ENCODE results near the gene ALS2CL. TPM values are rescaled to one million over a fixed set of nuclear protein-coding genes. Genes with fewer than 3 reads are reported as not detected.

The ALS2CL gene
- total RNA-seq, 6 experiments from 2014 or later: 1.7 to 3.9 (median 2.4) TPM

DNA sequence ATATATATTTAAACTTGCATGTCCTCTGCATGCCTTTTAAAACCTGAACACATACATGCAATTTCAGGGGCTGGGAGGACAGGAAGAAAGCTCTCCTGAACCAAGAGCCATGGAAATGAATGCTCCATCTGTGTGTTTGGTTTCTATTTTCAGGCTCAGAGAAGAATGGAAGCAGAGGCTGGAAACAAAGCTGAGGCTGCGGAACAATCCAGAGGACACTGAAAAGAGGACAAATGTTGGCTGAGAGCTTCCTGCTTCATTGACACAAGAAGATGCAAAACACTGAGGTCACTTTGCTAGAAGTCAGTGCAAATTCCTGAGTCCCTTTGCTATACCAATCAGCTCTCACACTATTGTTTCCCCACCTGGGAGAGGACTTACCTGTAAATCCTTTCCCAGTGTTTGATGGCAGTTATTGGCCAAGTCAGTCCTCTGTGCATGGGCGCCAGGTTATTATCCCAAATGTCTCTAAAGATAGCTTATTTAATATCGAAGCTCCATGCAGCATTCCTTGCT, 68.4 kb downstream of the ALS2CL start:
- Mint-ChIP-seq H3K4me1 (ENCODE audit: low read depth) (peaks cover 9% of the 10 kb centered on the region), H3K36me3 (ENCODE audit: low read depth) (no peaks in the 10 kb centered on the region), H3K27me3 (ENCODE audit: insufficient read depth) (peaks cover 37% of the 10 kb centered on the region), H3K27ac (no peak overlapping the region), H3K4me3 (no peak overlapping the region), H3K9me3 (no peaks in the 10 kb centered on the region)
- TF ChIP-seq, protein P1, sequence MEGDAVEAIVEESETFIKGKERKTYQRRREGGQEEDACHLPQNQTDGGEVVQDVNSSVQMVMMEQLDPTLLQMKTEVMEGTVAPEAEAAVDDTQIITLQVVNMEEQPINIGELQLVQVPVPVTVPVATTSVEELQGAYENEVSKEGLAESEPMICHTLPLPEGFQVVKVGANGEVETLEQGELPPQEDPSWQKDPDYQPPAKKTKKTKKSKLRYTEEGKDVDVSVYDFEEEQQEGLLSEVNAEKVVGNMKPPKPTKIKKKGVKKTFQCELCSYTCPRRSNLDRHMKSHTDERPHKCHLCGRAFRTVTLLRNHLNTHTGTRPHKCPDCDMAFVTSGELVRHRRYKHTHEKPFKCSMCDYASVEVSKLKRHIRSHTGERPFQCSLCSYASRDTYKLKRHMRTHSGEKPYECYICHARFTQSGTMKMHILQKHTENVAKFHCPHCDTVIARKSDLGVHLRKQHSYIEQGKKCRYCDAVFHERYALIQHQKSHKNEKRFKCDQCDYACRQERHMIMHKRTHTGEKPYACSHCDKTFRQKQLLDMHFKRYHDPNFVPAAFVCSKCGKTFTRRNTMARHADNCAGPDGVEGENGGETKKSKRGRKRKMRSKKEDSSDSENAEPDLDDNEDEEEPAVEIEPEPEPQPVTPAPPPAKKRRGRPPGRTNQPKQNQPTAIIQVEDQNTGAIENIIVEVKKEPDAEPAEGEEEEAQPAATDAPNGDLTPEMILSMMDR (IDR thresholded peaks at IDR 0.05): no peak
- DNase-seq: no peak

DNA sequence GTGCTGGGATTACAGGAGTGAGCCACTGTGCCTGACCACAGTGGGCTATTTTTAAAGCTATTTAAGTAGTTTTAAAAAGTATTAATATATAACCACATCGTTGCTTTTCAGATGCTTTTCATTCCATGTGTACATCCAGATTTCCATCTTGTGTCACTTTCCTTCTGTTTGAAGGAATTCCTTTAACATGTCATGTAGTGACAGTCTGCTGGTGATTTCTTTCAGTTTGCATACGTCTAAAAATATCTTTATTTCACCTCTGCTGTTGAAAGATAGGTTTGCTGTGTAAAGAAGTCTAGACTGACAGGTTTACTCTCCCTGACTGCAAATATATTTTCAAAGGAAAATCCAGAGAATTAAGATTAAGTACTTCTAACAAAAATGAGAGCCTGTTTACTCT, 68.9 kb downstream of the ALS2CL start:
- no peaks in the 10 kb centered on the region for H3K9me3 Mint-ChIP-seq
- no peak overlapping the region for H3K27ac Mint-ChIP-seq
- H3K4me1 Mint-ChIP-seq (ENCODE audit: low read depth): peaks cover 6% of the 10 kb centered on the region
- H3K27me3 Mint-ChIP-seq (ENCODE audit: insufficient read depth): peaks cover 41% of the 10 kb centered on the region
- TF ChIP-seq, protein P1 (IDR thresholded peaks at IDR 0.05): no peak
- H3K36me3 Mint-ChIP-seq (ENCODE audit: low read depth): no peaks in the 10 kb centered on the region
- DNase-seq: no peak
- no peak overlapping the region for H3K4me3 Mint-ChIP-seq

DNA sequence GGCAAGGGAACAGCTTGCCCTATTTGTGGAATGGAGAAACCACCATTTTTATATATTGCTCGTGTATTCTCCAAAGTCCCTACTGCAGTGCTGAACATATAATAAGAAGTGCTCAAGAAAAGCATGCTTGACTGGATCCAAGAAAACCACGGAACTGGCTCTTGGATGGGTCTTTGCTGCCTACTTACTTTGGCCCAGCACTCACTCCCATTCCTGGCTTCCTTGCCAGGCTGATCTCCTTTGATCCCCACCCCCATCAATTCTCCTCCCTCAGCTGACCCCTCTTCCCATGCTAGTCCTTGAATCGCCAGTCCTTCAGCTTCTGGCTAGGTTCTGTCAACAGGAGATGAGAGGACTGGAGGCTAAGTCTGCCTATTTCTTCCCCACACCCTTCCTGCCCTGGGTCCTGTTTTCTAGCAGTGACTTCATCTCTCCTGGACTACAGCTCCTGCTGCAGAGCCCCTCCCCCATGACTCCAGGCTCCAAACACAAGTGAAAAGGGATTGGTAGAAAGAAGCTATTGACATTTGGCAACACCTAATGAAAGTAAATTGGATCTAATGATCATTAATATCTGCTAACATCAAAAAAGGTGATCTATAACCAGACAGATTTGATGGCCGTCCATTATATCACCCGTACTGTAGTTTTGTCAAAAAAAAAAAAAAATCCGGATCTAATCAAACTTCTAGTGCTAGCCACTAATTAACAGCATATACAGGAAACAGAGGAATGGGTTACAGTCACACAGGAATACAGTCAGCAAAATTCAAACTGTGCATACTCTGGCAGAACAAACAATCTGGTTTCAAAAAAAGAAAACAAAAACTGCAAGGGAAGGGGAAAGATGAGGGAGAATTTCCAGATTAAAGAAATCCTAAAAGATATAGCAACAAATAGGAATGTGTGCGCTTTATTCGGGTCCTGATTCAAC, 73.4 kb downstream of the ALS2CL start:
- H3K27ac Mint-ChIP-seq: no peak overlapping the region
- H3K9me3 Mint-ChIP-seq: no peaks in the 10 kb centered on the region
- H3K4me3 Mint-ChIP-seq: no peak overlapping the region
- H3K27me3 Mint-ChIP-seq (ENCODE audit: insufficient read depth): peaks cover 48% of the 10 kb centered on the region
- DNase-seq: no peak
- H3K36me3 Mint-ChIP-seq (ENCODE audit: low read depth): no peaks in the 10 kb centered on the region
- H3K4me1 Mint-ChIP-seq (ENCODE audit: low read depth): no peaks in the 10 kb centered on the region
- TF ChIP-seq, protein P1 (IDR thresholded peaks at IDR 0.05): no peak

Other genes with a start within 250 kb of the ALS2CL start
- under 1 TPM in 1 of 6 experiments, not detected in 5; 0.40 TPM for gene LTF, start 228.8 kb downstream of the ALS2CL start, total RNA-seq (2021; fragmentation: NEBNext Ultra II Directional; extraction: Animal tissue kit (Norgen Biotek cat#: 25700))
- gene RTP3, start 195.7 kb downstream of the ALS2CL start, total RNA-seq (2021; fragmentation: NEBNext Ultra II Directional; extraction: Animal tissue kit (Norgen Biotek cat#: 25700)): not detected
- under 1 TPM; 0.19 to 0.56 (median 0.37) TPM for gene LRRC2, start 127.4 kb downstream of the ALS2CL start, total RNA-seq (2021; fragmentation: NEBNext Ultra II Directional; extraction: Animal tissue kit (Norgen Biotek cat#: 25700))
- gene FAM240A, start 81.2 kb downstream of the ALS2CL start, total RNA-seq (2021; fragmentation: NEBNext Ultra II Directional; extraction: Animal tissue kit (Norgen Biotek cat#: 25700)): not detected
- gene TMIE, start 7.7 kb upstream of the ALS2CL start, total RNA-seq (2021; fragmentation: NEBNext Ultra II Directional; extraction: Animal tissue kit (Norgen Biotek cat#: 25700)): not detected
- gene PRSS50, start 24.2 kb upstream of the ALS2CL start, total RNA-seq (2021; fragmentation: NEBNext Ultra II Directional; extraction: Animal tissue kit (Norgen Biotek cat#: 25700)): not detected
- gene MYL3, start 169.8 kb upstream of the ALS2CL start, total RNA-seq (2021; fragmentation: NEBNext Ultra II Directional; extraction: Animal tissue kit (Norgen Biotek cat#: 25700)): under 1 TPM in 2 of 6 experiments, not detected in 4; 0.30 to 0.31 TPM
- 1 to 10 TPM in 2 of 6 experiments, under 1 TPM in 3, not detected in 1; 0.09 to 1.4 (median 0.85) TPM for gene PTH1R, start 184.0 kb upstream of the ALS2CL start, total RNA-seq (2021; fragmentation: NEBNext Ultra II Directional; extraction: Animal tissue kit (Norgen Biotek cat#: 25700))

Data from HFFc6 (cell line).